Endodermal cell (in vitro differentiated cells): Measurements from ENCODE around the gene DSTN. TPM values are rescaled to one million over a fixed set of nuclear protein-coding genes. Genes with fewer than 3 reads are reported as not detected.

Experiments
- DNase-seq: peaks from one replicate; pipeline ENCODE4 v3.0.0-alpha.2; 2017
- H3K27ac ChIP-seq: 2 replicates; pipeline ENCODE4 v1.5.1; 2013; ENCODE audit warnings: mild to moderate bottlenecking, low read depth, low read length, moderate library complexity
- H3K27me3 ChIP-seq: 2 replicates; pipeline ENCODE4 v1.6.1; 2013; ENCODE audit warnings: mild to moderate bottlenecking, low read length, moderate library complexity; ENCODE audit not compliant: insufficient read depth, control insufficient read depth, poor library complexity, severe bottlenecking
- H3K36me3 ChIP-seq: 2 replicates; pipeline ENCODE4 v1.7.0; 2013; ENCODE audit warnings: mild to moderate bottlenecking, low read length, moderate library complexity; ENCODE audit not compliant: control insufficient read depth, insufficient read depth
- H3K4me1 ChIP-seq: one replicate; pipeline ENCODE4 v1.7.0; 2013; ENCODE audit warnings: low read length; ENCODE audit not compliant: control insufficient read depth, insufficient read depth
- H3K4me3 ChIP-seq: 2 replicates; pipeline ENCODE4 v1.5.1; 2013; ENCODE audit warnings: mild to moderate bottlenecking, low read length, moderate library complexity
- H3K9ac ChIP-seq: 2 replicates; pipeline ENCODE4 v1.6.1; 2013; ENCODE audit warnings: mild to moderate bottlenecking, low read length, moderate library complexity; ENCODE audit not compliant: poor library complexity, severe bottlenecking; ENCODE audit errors: extremely low read depth
- H3K9me3 ChIP-seq: 2 replicates; pipeline ENCODE4 v1.6.1; 2013; ENCODE audit warnings: mild to moderate bottlenecking, low read length, moderate library complexity; ENCODE audit not compliant: control insufficient read depth
- H3K27ac Mint-ChIP-seq: 2 replicates; pipeline ENCODE4 v1.8.0; 2020; ENCODE audit warnings: mixed read lengths
- H3K27me3 Mint-ChIP-seq: 2 replicates; pipeline ENCODE4 v1.8.0; 2021; ENCODE audit warnings: mild to moderate bottlenecking, mixed read lengths; ENCODE audit not compliant: insufficient read depth
- H3K36me3 Mint-ChIP-seq: 2 replicates; pipeline ENCODE4 v1.8.0; 2020; ENCODE audit warnings: low read depth, mixed read lengths
- H3K4me1 Mint-ChIP-seq: 2 replicates; pipeline ENCODE4 v1.8.0; 2020; ENCODE audit warnings: mixed read lengths
- H3K4me3 Mint-ChIP-seq: 2 replicates; pipeline ENCODE4 v1.8.0; 2020; ENCODE audit warnings: mild to moderate bottlenecking, moderate library complexity, mixed read lengths
- H3K9me3 Mint-ChIP-seq: 2 replicates; pipeline ENCODE4 v1.8.0; 2020; ENCODE audit warnings: mild to moderate bottlenecking, mixed read lengths
- CTCF ChIP-seq: fragments of 200-600 bp; sonication (generic); conservative IDR thresholded peaks from 2 replicates; pipeline ENCODE4 v1.5.0; 2021; ENCODE audit warnings: antibody characterized with exemption, mild to moderate bottlenecking
- WGBS, 2 experiments: methylation state at CpG; one replicate each; pipeline versions ENCODE4 v1.1.5 to v1.1.7; 2013; ENCODE audit warnings: missing lambda C conversion rate in 2 of 2, mixed read lengths in 1 of 2; ENCODE audit not compliant: insufficient coverage in 1 of 2, insufficient read length in 1 of 2; 5-methylcytosine and 5-hydroxymethylcytosine counted together
- total RNA-seq, 2 donors: library from RNA; stranded (reverse); fragmentation: NEBNext Ultra II Directional in 1 of 2; extraction: Animal tissue kit (Norgen Biotek cat#: 25700) in 1 of 2; gene quantifications; 2 replicates in 1 of 2; 3 replicates in 1 of 2; pipeline ENCODE4 v1.2.1, GENCODE V29; 2021

The DSTN gene
- total RNA-seq, 2 donors from 2014 or later: 196 to 204 TPM

DNA sequence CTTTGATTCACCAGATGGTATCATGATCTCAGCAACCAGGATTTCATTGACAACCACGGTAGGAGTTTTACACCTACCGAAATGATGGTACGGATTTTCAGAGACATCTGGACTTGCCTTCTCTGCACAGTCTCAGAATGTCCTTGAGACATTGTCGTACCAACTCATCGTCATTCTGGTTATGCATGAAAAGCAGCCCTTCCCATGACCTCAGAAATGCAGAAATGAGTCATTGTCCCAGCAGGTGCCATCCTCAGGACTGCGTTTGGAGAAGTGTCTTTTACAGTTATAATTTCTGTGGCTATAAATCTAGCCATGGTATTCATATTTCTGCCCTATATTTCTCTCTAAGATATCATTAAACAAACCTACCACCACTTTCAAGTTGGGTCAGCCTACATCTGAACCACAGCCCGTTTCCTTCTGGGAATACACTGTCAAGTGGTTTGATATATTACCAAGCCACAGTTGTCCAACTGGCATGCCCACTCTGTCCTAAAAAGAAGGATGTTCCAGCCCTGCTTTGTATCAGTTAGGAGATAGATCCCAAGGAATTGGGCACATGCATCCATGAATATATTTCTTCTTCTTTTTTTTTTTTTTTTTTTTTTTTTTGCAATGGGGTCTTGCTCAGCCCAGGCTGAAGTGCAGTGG, 31.2 kb upstream of the DSTN start:
- Mint-ChIP-seq H3K27me3 (no peaks in the 10 kb centered on the region), H3K36me3 (no peaks in the 10 kb centered on the region), H3K9me3 (no peaks in the 10 kb centered on the region), H3K4me1 (peaks cover 12% of the 10 kb centered on the region), H3K27ac (no peak overlapping the region), H3K4me3 (no peak overlapping the region)
- Histone ChIP-seq H3K4me1 (no peaks in the 10 kb centered on the region), H3K27me3 (no peaks in the 10 kb centered on the region), H3K9ac (no peak overlapping the region), H3K36me3 (no peaks in the 10 kb centered on the region), H3K9me3 (no peaks in the 10 kb centered on the region), H3K27ac (no peak overlapping the region), H3K4me3 (no peak overlapping the region)
- TF ChIP-seq CTCF: no peak
- WGBS, 2 experiments: 80 to 88% methylated on average over 7 of the region's 7 CpGs
- DNase-seq: no peak

GRCh38 chr20:17541596-17541995, 28.3 kb upstream of the DSTN start:
- H3K36me3 ChIP-seq: no peaks in the 10 kb centered on the region
- Mint-ChIP-seq H3K27me3 (no peaks in the 10 kb centered on the region), H3K36me3 (no peaks in the 10 kb centered on the region), H3K27ac (no peak overlapping the region), H3K4me3 (no peak overlapping the region), H3K4me1 (peaks cover 10% of the 10 kb centered on the region), H3K9me3 (no peaks in the 10 kb centered on the region)
- WGBS, 2 experiments: 91 to 92% methylated on average over 2 to 3 of the region's 3 CpGs
- no peak for TF ChIP-seq CTCF
- H3K27me3 ChIP-seq: no peaks in the 10 kb centered on the region
- no peaks in the 10 kb centered on the region for H3K4me1 ChIP-seq
- H3K9me3 ChIP-seq: no peaks in the 10 kb centered on the region
- H3K9ac ChIP-seq: no peak overlapping the region
- no peak overlapping the region for H3K4me3 ChIP-seq
- DNase-seq: no peak
- H3K27ac ChIP-seq: no peak overlapping the region

GRCh38 chr20:17541996-17542395, 27.9 kb upstream of the DSTN start:
- H3K9me3 Mint-ChIP-seq: no peaks in the 10 kb centered on the region
- no peaks in the 10 kb centered on the region for H3K36me3 ChIP-seq
- TF ChIP-seq CTCF: peak; percentile 26
- no peak overlapping the region for H3K4me3 Mint-ChIP-seq
- H3K4me1 Mint-ChIP-seq: peaks cover 7% of the 10 kb centered on the region
- H3K4me3 ChIP-seq: no peak overlapping the region
- peak; percentile 58 for DNase-seq
- no peaks in the 10 kb centered on the region for H3K36me3 Mint-ChIP-seq
- H3K27me3 ChIP-seq: no peaks in the 10 kb centered on the region
- no peak overlapping the region for H3K27ac ChIP-seq
- no peak overlapping the region for H3K9ac ChIP-seq
- no peaks in the 10 kb centered on the region for H3K27me3 Mint-ChIP-seq
- no peak overlapping the region for H3K27ac Mint-ChIP-seq
- WGBS, 2 experiments: 84 to 91% methylated on average over 4 to 5 of the region's 5 CpGs
- H3K9me3 ChIP-seq: no peaks in the 10 kb centered on the region
- no peaks in the 10 kb centered on the region for H3K4me1 ChIP-seq
